IMR-90 (cell line): ENCODE results near the gene PRRG1. TPM values are rescaled to one million over a fixed set of nuclear protein-coding genes. Genes with fewer than 3 reads are reported as not detected.

Experiments
- ATAC-seq: fragments of 200-7000 bp; cut with Tn5 transposase; 2 replicates; pipeline ENCODE4 v1.9.1; 2020; ENCODE audit warnings: low read depth, mild to moderate bottlenecking, moderate library complexity
- BruUV-seq: library from RNA; stranded (reverse); fragments of 400-500 nt; replicated peaks from 2 replicates; lab custom pipeline; 2021; lab: Mats Ljungman, UMichigan
- CTCF ChIA-PET: fragments of 300-600 bp; formaldehyde crosslinking; extraction: SDS; loops from one replicate; lab custom pipeline; 2021; ENCODE audit warnings: antibody characterized with exemption; lab: Yijun Ruan, JAX
- POLR2A ChIA-PET: fragments of 300-600 bp; sonication (Branson Sonifier 250); formaldehyde crosslinking; loops from one replicate; lab custom pipeline; 2022; ENCODE audit warnings: antibody characterized with exemption; ENCODE audit not compliant: unreplicated experiment; lab: Charles Lee
- DNase-seq: peaks from one replicate; pipeline ENCODE4 v3.0.0; 2013
- H2AFZ ChIP-seq: replicated peaks from 2 replicates; pipeline ENCODE3; 2013; ENCODE audit warnings: low read length, mild to moderate bottlenecking; ENCODE audit not compliant: poor library complexity
- H2AK5ac ChIP-seq: 2 replicates; pipeline ENCODE4 v1.6.1; 2013; ENCODE audit warnings: low read depth, low read length, inconsistent platforms
- H2AK9ac ChIP-seq: replicated peaks from 2 replicates; pipeline ENCODE3; 2013; ENCODE audit warnings: mild to moderate bottlenecking, low read depth, low read length, moderate library complexity; ENCODE audit not compliant: poor library complexity
- H2BK120ac ChIP-seq: 2 replicates; pipeline ENCODE4 v1.6.1; 2013; ENCODE audit warnings: low read depth, low read length, inconsistent platforms
- H2BK15ac ChIP-seq: 3 replicates; pipeline ENCODE4 v1.6.1; 2013; ENCODE audit warnings: low read depth, low read length, inconsistent platforms
- H2BK20ac ChIP-seq: 2 replicates; pipeline ENCODE4 v1.6.1; 2013; ENCODE audit warnings: low read depth, mild to moderate bottlenecking, inconsistent platforms, low read length, moderate library complexity
- H2BK5ac ChIP-seq: 2 replicates; pipeline ENCODE4 v1.6.1; 2013; ENCODE audit warnings: mild to moderate bottlenecking, low read depth, low read length, inconsistent platforms; ENCODE audit not compliant: poor library complexity, severe bottlenecking
- H3K14ac ChIP-seq: replicated peaks from 2 replicates; pipeline ENCODE4 v1.6.1; 2013; ENCODE audit warnings: low read depth, low read length, inconsistent platforms
- H3K18ac ChIP-seq: 2 replicates; pipeline ENCODE4 v1.6.1; 2013; ENCODE audit warnings: low read depth, low read length, control low read depth
- H3K23ac ChIP-seq: 2 replicates; pipeline ENCODE4 v1.6.1; 2013; ENCODE audit warnings: low read depth, low read length, inconsistent platforms
- H3K27ac ChIP-seq: 2 replicates; pipeline ENCODE4 v1.5.1; 2013; ENCODE audit warnings: mild to moderate bottlenecking, control low read depth, low read length; ENCODE audit not compliant: insufficient read depth
- H3K27me3 ChIP-seq: 2 replicates; pipeline ENCODE4 v1.6.1; 2013; ENCODE audit warnings: low read length; ENCODE audit not compliant: control insufficient read depth, insufficient read depth
- H3K36me3 ChIP-seq: 2 replicates; pipeline ENCODE4 v1.6.1; 2013; ENCODE audit warnings: low read length, mixed read lengths; ENCODE audit not compliant: control insufficient read depth, insufficient read depth
- H3K4ac ChIP-seq: 2 replicates; pipeline ENCODE4 v1.6.1; 2013; ENCODE audit warnings: low read depth, low read length, inconsistent platforms
- H3K4me1 ChIP-seq: 2 replicates; pipeline ENCODE4 v1.6.1; 2013; ENCODE audit warnings: low read length, mixed read lengths; ENCODE audit not compliant: control insufficient read depth, insufficient read depth
- H3K4me2 ChIP-seq: 2 replicates; pipeline ENCODE4 v1.6.1; 2013; ENCODE audit warnings: low read depth, mild to moderate bottlenecking, control low read depth, low read length, moderate library complexity
- H3K4me3 ChIP-seq: 2 replicates; pipeline ENCODE4 v1.5.1; 2013; ENCODE audit warnings: low read depth, mild to moderate bottlenecking, control low read depth, low read length, moderate library complexity; ENCODE audit not compliant: insufficient read depth
- H3K56ac ChIP-seq: 2 replicates; pipeline ENCODE4 v1.6.1; 2013; ENCODE audit warnings: low read length, inconsistent platforms; ENCODE audit not compliant: insufficient read depth; ENCODE audit errors: extremely low read depth
- H3K79me1 ChIP-seq, 2 experiments: 2 replicates each; pipeline ENCODE4 v1.6.1; 2013; ENCODE audit warnings: low read length in 2 of 2, inconsistent platforms in 1 of 2, low read depth in 1 of 2
- H3K9ac ChIP-seq: 2 replicates; pipeline ENCODE4 v1.6.1; 2013; ENCODE audit warnings: low read depth, low read length, control low read depth
- H3K9me1 ChIP-seq: 2 replicates; pipeline ENCODE4 v1.6.1; 2013; ENCODE audit warnings: low read length, inconsistent platforms; ENCODE audit not compliant: insufficient read depth
- H3K9me3 ChIP-seq: 2 replicates; pipeline ENCODE4 v1.6.1; 2013; ENCODE audit warnings: low read length; ENCODE audit not compliant: control insufficient read depth, insufficient read depth
- H4K20me1 ChIP-seq: 2 replicates; pipeline ENCODE4 v1.6.1; 2013; ENCODE audit warnings: low read length, inconsistent platforms; ENCODE audit not compliant: insufficient read depth
- H4K5ac ChIP-seq: 2 replicates; pipeline ENCODE4 v1.6.1; 2013; ENCODE audit warnings: mild to moderate bottlenecking, low read depth, low read length, control low read depth
- H4K8ac ChIP-seq, 2 experiments: 2 replicates each; pipeline ENCODE4 v1.6.1; 2013; ENCODE audit warnings: low read depth in 2 of 2, low read length in 2 of 2, control low read depth in 1 of 2, inconsistent platforms in 1 of 2
- H4K91ac ChIP-seq: 2 replicates; pipeline ENCODE4 v1.6.1; 2013; ENCODE audit warnings: low read depth, low read length, inconsistent platforms; ENCODE audit not compliant: insufficient read depth
- CEBPB ChIP-seq: IDR thresholded peaks from 2 replicates; pipeline ENCODE4 v1.6.1; 2012; ENCODE audit warnings: low read depth, low read length, improper control_type of control experiment
- RAD21 ChIP-seq: IDR thresholded peaks from 2 replicates; pipeline ENCODE4 v1.6.1; 2012; ENCODE audit warnings: low read length, improper control_type of control experiment
- dilution Hi-C: fragments of 300-500 bp; cut with HindIII; formaldehyde crosslinking; loops from one replicate; pipeline ENCODE4 v1.14.3; 2018; ENCODE audit warnings: low sequenced_read_pairs; ENCODE audit not compliant: unreplicated experiment
- in situ Hi-C: fragments of 300-500 bp; cut with MboI; formaldehyde crosslinking; loops from 3 replicates; pipeline ENCODE4 v1.14.3; 2019; ENCODE audit warnings: low sequenced_read_pairs, inconsistent platforms, mixed read lengths
- intact Hi-C: fragments of 100-400 bp; cut with micrococcal nuclease; formaldehyde crosslinking; loops from 2 replicates; pipeline ENCODE4 v1.10.0; 2022
- polyA plus RNA-seq, 3 experiments: library from polyadenylated mRNA; depleted of rRNA; stranded (reverse); fragments of >200 nt; gene quantifications; 2 replicates each; pipeline ENCODE4 v1.2.3, GENCODE V29; 2012; ENCODE audit warnings: low replicate concordance in 1 of 3
- total RNA-seq: library from RNA; depleted of rRNA; stranded (reverse); fragments of >200 nt; gene quantifications from 2 replicates; pipeline ENCODE4 v1.2.3, GENCODE V29; 2012

Gene PRRG1
- total and polyA plus RNA-seq, 2 of the 4 experiments (the other 2 are of a cell fraction): 9.0 to 11.1 TPM

DNA sequence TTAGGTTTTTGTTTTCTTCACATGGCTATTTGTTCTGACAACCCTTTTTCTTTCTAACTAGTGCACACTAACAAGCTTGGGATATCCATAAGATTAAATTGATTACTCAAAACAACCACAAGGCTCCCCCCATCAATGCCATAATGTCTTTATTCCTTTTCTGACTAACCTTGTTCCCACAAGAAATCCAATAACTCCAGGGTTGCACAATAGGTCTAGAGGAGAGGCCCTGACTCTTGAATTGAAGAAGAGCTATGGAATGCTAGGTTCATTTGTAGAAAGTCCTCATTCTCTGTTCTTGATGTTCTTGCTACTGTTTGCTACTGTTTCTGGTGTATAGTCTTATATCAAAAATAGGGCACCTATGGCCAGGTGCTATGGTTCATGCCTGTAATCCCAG lies 71.0 kb downstream of the PRRG1 start:
- ATAC-seq: no peak

More for the DNA sequence above, 71.0 kb downstream of the PRRG1 start:
- no peak overlapping the region for H3K56ac ChIP-seq
- peak; percentile 10 for DNase-seq
- H4K91ac ChIP-seq: no peak overlapping the region
- BruUV-seq: no TSS peak
- no peak overlapping the region for H3K27ac ChIP-seq
- H3K79me1 ChIP-seq: 0 out of 4 replicates have a peak, but pooled peaks cover 0 to 3% of the 10 kb centered on the region in 2 experiments
- H2BK5ac ChIP-seq: no peak overlapping the region
- H2BK15ac ChIP-seq: no peak overlapping the region
- no peak overlapping the region for H3K4ac ChIP-seq
- H3K4me2 ChIP-seq: no peak overlapping the region
- H4K20me1 ChIP-seq: no peaks in the 10 kb centered on the region
- H3K9me1 ChIP-seq: no peaks in the 10 kb centered on the region
- no peak overlapping the region for H4K8ac ChIP-seq
- dilution Hi-C loops: no loop called here
- H3K18ac ChIP-seq: no peak overlapping the region
- no peak overlapping the region for H2BK20ac ChIP-seq
- intact Hi-C loops: loop anchor here (5.0 kb wide), 1 partner anchor 73 kb away; the partner anchor contains the start of gene PRRG1
- TF ChIP-seq CEBPB (peak; percentile 78), RAD21 (no peak)
- POLR2A ChIA-PET: interaction anchor here (0.6 kb wide), 1 partner anchor 10 kb away, joined by 3 read pairs; no protein-coding TSS in a partner anchor
- no peak overlapping the region for H3K9ac ChIP-seq
- H3K36me3 ChIP-seq: no peaks in the 10 kb centered on the region
- no peak overlapping the region for H2AK9ac ChIP-seq
- no peak overlapping the region for H2AFZ ChIP-seq
- no peaks in the 10 kb centered on the region for H3K9me3 ChIP-seq
- in situ Hi-C loops: no loop called here
- H2BK120ac ChIP-seq: no peak overlapping the region
- no peak overlapping the region for H3K23ac ChIP-seq
- H3K4me1 ChIP-seq: no peaks in the 10 kb centered on the region
- no peak overlapping the region for H4K5ac ChIP-seq
- H3K4me3 ChIP-seq: no peak overlapping the region
- H3K27me3 ChIP-seq: no peaks in the 10 kb centered on the region
- CTCF ChIA-PET: no interaction called here
- H3K14ac ChIP-seq: no peak overlapping the region
- no peak overlapping the region for H2AK5ac ChIP-seq
